Measurements from ENCODE around the gene IQSEC2. TPM values are rescaled to one million over a fixed set of nuclear protein-coding genes. Genes with fewer than 3 reads are reported as not detected.

IQSEC2 gene
- total RNA-seq, 1 donor from 2014 or later: 24.0 TPM

- ATAC-seq (no peak), DNase-seq (no peak)
- H3K9me3 ChIP-seq: no peaks in the 10 kb centered on the region
- peaks cover 17% of the 10 kb centered on the region for H3K36me3 ChIP-seq
- intact Hi-C loops (cut with DNase I): no loop called here
- no peaks in the 10 kb centered on the region for H3K4me1 ChIP-seq
- H3K27me3 ChIP-seq (ENCODE audit: low read depth): no peaks in the 10 kb centered on the region
- no peak overlapping the region for H3K4me3 ChIP-seq
- H3K27ac ChIP-seq: no peak overlapping the region
- TF ChIP-seq CTCF (IDR thresholded peaks at IDR 0.05): no peak
Measured at GRCh38 chrX:53244610-53245009, 36.8 kb downstream of the IQSEC2 start.

- H3K9me3 ChIP-seq: no peaks in the 10 kb centered on the region
- no peak for TF ChIP-seq CTCF (IDR thresholded peaks at IDR 0.05)
- H3K36me3 ChIP-seq: peaks cover 37% of the 10 kb centered on the region
- H3K27ac ChIP-seq: no peak overlapping the region
- H3K4me1 ChIP-seq: no peaks in the 10 kb centered on the region
- H3K27me3 ChIP-seq (ENCODE audit: low read depth): no peaks in the 10 kb centered on the region
- DNase-seq (no peak), ATAC-seq (no peak)
- H3K4me3 ChIP-seq: no peak overlapping the region
- intact Hi-C loops (cut with DNase I): no loop called here
Measured at GRCh38 chrX:53242310-53242709, 39.1 kb downstream of the IQSEC2 start.

- ATAC-seq: no peak
- intact Hi-C loops (cut with DNase I): no loop called here
- Histone ChIP-seq H3K27me3 (ENCODE audit: low read depth) (no peaks in the 10 kb centered on the region), H3K36me3 (peaks cover 44% of the 10 kb centered on the region), H3K27ac (no peak overlapping the region), H3K4me1 (no peaks in the 10 kb centered on the region), H3K9me3 (no peaks in the 10 kb centered on the region), H3K4me3 (no peak overlapping the region)
- no peak for DNase-seq
- no peak for TF ChIP-seq CTCF (IDR thresholded peaks at IDR 0.05)
Measured at GRCh38 chrX:53241558-53241957, 39.8 kb downstream of the IQSEC2 start.

GRCh38 chrX:53239474-53239873 is 41.9 kb downstream of the IQSEC2 start:
- ATAC-seq (no peak), DNase-seq (no peak)
- intact Hi-C loops (cut with DNase I): no loop called here
- no peaks in the 10 kb centered on the region for H3K27me3 ChIP-seq (ENCODE audit: low read depth)
- no peak overlapping the region for H3K27ac ChIP-seq
- H3K9me3 ChIP-seq: no peaks in the 10 kb centered on the region
- no peak for TF ChIP-seq CTCF (IDR thresholded peaks at IDR 0.05)
- H3K4me1 ChIP-seq: no peaks in the 10 kb centered on the region
- H3K36me3 ChIP-seq: peaks cover 49% of the 10 kb centered on the region
- no peak overlapping the region for H3K4me3 ChIP-seq

GRCh38 chrX:53237056-53237455 is 44.3 kb downstream of the IQSEC2 start:
- TF ChIP-seq CTCF (IDR thresholded peaks at IDR 0.05): no peak
- no peaks in the 10 kb centered on the region for H3K4me1 ChIP-seq
- no peak overlapping the region for H3K27ac ChIP-seq
- H3K4me3 ChIP-seq: no peak overlapping the region
- intact Hi-C loops (cut with DNase I): no loop called here
- no peak for ATAC-seq
- no peaks in the 10 kb centered on the region for H3K9me3 ChIP-seq
- no peak for DNase-seq
- H3K27me3 ChIP-seq (ENCODE audit: low read depth): no peaks in the 10 kb centered on the region
- peaks cover 44% of the 10 kb centered on the region for H3K36me3 ChIP-seq

Data from lower lobe of right lung (tissue), 2 donors.